SK-N-SH (cell line): ENCODE measurements around the gene DSE.
"Not testable (repeated sequence)": the region's sequence is repeated elsewhere in the genome, so short reads cannot be mapped to it uniquely, and the experiment has no call there.

ENCODE experiments used
- EP300 ChIP-seq, 2 experiments: IDR thresholded peaks; 2 replicates each; pipeline versions ENCODE4 v1.4.0 to v1.6.1; 2012; ENCODE audit warnings: borderline replicate concordance in 1 of 2, low read depth in 1 of 2, low read length in 1 of 2
- JUND ChIP-seq: IDR thresholded peaks from 2 replicates; pipeline ENCODE4 v1.4.0; 2012
- POLR2AphosphoS5 ChIP-seq: IDR thresholded peaks from 2 replicates; pipeline ENCODE4 v1.6.1; 2012; ENCODE audit warnings: low read depth, low read length
- SMC3 ChIP-seq: IDR thresholded peaks from 2 replicates; pipeline ENCODE4 v1.6.1; 2012; ENCODE audit warnings: low read depth, low read length, improper control_type of control experiment
- TF ChIP-seq, protein P1 (sequence below): fragments of 150-350 bp; IDR thresholded peaks from 2 replicates; pipeline ENCODE4 v1.6.1; 2016; ENCODE audit warnings: mild to moderate bottlenecking, low read depth, low read length
- TF ChIP-seq, protein P2 (sequence below): fragments of 200-600 bp; sonication (generic); IDR thresholded peaks from 2 replicates; pipeline ENCODE4 v1.6.1; 2017; ENCODE audit warnings: antibody characterized with exemption, mild to moderate bottlenecking, moderate library complexity
- TF ChIP-seq, protein P3 (sequence below): IDR thresholded peaks from 2 replicates; pipeline ENCODE4; 2012

DNA sequence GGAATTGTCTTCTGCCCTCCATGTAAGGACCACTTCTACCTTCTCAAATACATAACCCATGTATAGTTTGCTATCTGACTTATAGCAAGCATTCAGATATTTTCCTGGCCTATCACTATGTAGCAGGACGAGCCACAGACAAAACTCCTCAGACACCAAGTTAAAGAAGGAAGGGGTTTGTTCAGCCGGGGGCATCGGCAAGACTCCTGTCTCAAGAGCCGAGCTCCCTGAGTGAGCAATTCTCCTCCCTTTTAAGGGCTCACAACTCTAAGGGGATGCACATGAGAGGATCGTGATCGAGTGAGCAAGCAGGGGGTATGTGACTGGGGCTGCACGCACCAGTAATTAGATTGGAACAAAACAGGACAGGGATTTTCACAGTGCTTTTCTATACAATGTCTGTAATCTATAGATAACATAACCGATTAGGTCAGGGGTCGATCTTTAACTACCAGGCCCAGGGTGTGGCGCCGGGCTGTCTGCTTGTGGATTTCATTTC is 45.1 kb upstream of the DSE start:
- TF ChIP-seq, protein P1, sequence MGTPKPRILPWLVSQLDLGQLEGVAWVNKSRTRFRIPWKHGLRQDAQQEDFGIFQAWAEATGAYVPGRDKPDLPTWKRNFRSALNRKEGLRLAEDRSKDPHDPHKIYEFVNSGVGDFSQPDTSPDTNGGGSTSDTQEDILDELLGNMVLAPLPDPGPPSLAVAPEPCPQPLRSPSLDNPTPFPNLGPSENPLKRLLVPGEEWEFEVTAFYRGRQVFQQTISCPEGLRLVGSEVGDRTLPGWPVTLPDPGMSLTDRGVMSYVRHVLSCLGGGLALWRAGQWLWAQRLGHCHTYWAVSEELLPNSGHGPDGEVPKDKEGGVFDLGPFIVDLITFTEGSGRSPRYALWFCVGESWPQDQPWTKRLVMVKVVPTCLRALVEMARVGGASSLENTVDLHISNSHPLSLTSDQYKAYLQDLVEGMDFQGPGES = not testable (repeated sequence)
- TF ChIP-seq, protein P2, sequence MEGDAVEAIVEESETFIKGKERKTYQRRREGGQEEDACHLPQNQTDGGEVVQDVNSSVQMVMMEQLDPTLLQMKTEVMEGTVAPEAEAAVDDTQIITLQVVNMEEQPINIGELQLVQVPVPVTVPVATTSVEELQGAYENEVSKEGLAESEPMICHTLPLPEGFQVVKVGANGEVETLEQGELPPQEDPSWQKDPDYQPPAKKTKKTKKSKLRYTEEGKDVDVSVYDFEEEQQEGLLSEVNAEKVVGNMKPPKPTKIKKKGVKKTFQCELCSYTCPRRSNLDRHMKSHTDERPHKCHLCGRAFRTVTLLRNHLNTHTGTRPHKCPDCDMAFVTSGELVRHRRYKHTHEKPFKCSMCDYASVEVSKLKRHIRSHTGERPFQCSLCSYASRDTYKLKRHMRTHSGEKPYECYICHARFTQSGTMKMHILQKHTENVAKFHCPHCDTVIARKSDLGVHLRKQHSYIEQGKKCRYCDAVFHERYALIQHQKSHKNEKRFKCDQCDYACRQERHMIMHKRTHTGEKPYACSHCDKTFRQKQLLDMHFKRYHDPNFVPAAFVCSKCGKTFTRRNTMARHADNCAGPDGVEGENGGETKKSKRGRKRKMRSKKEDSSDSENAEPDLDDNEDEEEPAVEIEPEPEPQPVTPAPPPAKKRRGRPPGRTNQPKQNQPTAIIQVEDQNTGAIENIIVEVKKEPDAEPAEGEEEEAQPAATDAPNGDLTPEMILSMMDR = not testable (repeated sequence)
- not testable (repeated sequence) for TF ChIP-seq SMC3; POLR2AphosphoS5; EP300 (IDR thresholded peaks at IDR 0.05; ENCODE audit: borderline replicate concordance in 1 of 2, low read depth in 1 of 2, low read length in 1 of 2); JUND
- TF ChIP-seq, protein P3, sequence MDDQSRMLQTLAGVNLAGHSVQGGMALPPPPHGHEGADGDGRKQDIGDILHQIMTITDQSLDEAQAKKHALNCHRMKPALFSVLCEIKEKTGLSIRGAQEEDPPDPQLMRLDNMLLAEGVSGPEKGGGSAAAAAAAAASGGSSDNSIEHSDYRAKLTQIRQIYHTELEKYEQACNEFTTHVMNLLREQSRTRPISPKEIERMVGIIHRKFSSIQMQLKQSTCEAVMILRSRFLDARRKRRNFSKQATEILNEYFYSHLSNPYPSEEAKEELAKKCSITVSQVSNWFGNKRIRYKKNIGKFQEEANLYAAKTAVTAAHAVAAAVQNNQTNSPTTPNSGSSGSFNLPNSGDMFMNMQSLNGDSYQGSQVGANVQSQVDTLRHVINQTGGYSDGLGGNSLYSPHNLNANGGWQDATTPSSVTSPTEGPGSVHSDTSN = not testable (repeated sequence)
